Liver (tissue), 9 donors: Measurements from ENCODE around the gene SLCO4A1. TPM values are rescaled to one million over a fixed set of nuclear protein-coding genes. Genes with fewer than 3 reads are reported as not detected.

Experiments used
- DNase-seq: peaks from one replicate; pipeline ENCODE4 v3.0.0-alpha.2; 2017; ENCODE audit warnings: low spot score
- H3K27ac ChIP-seq, 2 donors: one replicate each; pipeline ENCODE4 v1.7.0; 2013; ENCODE audit warnings: inconsistent platforms in 2 of 2, low read length in 2 of 2, control low read depth in 1 of 2, low read depth in 1 of 2, mild to moderate bottlenecking in 1 of 2
- H3K27me3 ChIP-seq, 4 donors: one replicate each; pipeline versions ENCODE4 v1.6.1 to v1.7.0; 2013; ENCODE audit warnings: low read length in 3 of 4, inconsistent platforms in 1 of 4, mild to moderate bottlenecking in 1 of 4, moderate library complexity in 1 of 4; ENCODE audit not compliant: control insufficient read depth in 4 of 4, insufficient read depth in 4 of 4
- H3K36me3 ChIP-seq, 4 donors: one replicate each; pipeline versions ENCODE4 v1.6.1 to v1.7.0; 2013; ENCODE audit warnings: low read length in 3 of 4, mild to moderate bottlenecking in 3 of 4, low read depth in 1 of 4, moderate library complexity in 1 of 4; ENCODE audit not compliant: control insufficient read depth in 4 of 4, insufficient read depth in 3 of 4
- H3K4me1 ChIP-seq, 4 donors: one replicate each; pipeline versions ENCODE4 v1.6.1 to v1.7.0; 2013; ENCODE audit warnings: low read length in 3 of 4, mild to moderate bottlenecking in 3 of 4, moderate library complexity in 1 of 4; ENCODE audit not compliant: control insufficient read depth in 4 of 4, insufficient read depth in 4 of 4
- H3K4me3 ChIP-seq, 3 donors: one replicate each; pipeline versions ENCODE4 v1.6.1 to v1.7.0; 2013; ENCODE audit warnings: low read length in 3 of 3, control low read depth in 1 of 3, low read depth in 1 of 3, mild to moderate bottlenecking in 1 of 3
- H3K9ac ChIP-seq, 2 donors: one replicate each; pipeline ENCODE4 v1.7.0; 2013; ENCODE audit warnings: low read length in 2 of 2, mild to moderate bottlenecking in 2 of 2, moderate library complexity in 2 of 2, control low read depth in 1 of 2, low read depth in 1 of 2
- H3K9me3 ChIP-seq, 4 donors: one replicate each; pipeline versions ENCODE4 v1.6.1 to v1.7.0; 2013; ENCODE audit warnings: low read length in 3 of 4; ENCODE audit not compliant: control insufficient read depth in 4 of 4
- ATF3 ChIP-seq: IDR thresholded peaks from 2 replicates; pipeline ENCODE4 v1.6.1; 2016; ENCODE audit warnings: antibody characterized with exemption
- EGR1 ChIP-seq, 2 donors: IDR thresholded peaks; 2 replicates each; pipeline ENCODE4 v1.6.1; 2016 to 2018; ENCODE audit warnings: antibody characterized with exemption in 2 of 2, low read depth in 2 of 2
- FOXA1 ChIP-seq: IDR thresholded peaks from 2 replicates; pipeline ENCODE4 v1.6.1; 2016; ENCODE audit warnings: antibody characterized with exemption
- FOXA2 ChIP-seq: IDR thresholded peaks from 2 replicates; pipeline ENCODE4 v1.6.1; 2016; ENCODE audit warnings: antibody characterized with exemption
- GABPA ChIP-seq, 2 donors: IDR thresholded peaks in 1 of 2; conservative IDR thresholded peaks in 1 of 2; 2 replicates each; pipeline ENCODE4 v1.6.1; 2016; ENCODE audit warnings: antibody characterized with exemption in 2 of 2, mild to moderate bottlenecking in 1 of 2, moderate library complexity in 1 of 2
- HNF4A ChIP-seq, 2 donors: conservative IDR thresholded peaks; 2 replicates each; pipeline ENCODE4 v1.6.1; 2016; ENCODE audit warnings: antibody characterized with exemption in 2 of 2, mild to moderate bottlenecking in 2 of 2
- HNF4G ChIP-seq: IDR thresholded peaks from 2 replicates; pipeline ENCODE4 v1.6.1; 2016; ENCODE audit warnings: antibody characterized with exemption
- JUND ChIP-seq, 2 donors: IDR thresholded peaks; 2 replicates each; pipeline ENCODE4 v1.6.1; 2016; ENCODE audit warnings: antibody characterized with exemption in 2 of 2
- MAX ChIP-seq: IDR thresholded peaks from 2 replicates; pipeline ENCODE4 v1.6.1; 2016; ENCODE audit warnings: antibody characterized with exemption
- NR2F2 ChIP-seq: IDR thresholded peaks from 2 replicates; pipeline ENCODE4 v1.6.1; 2016; ENCODE audit warnings: antibody characterized with exemption
- RAD21 ChIP-seq, 2 donors: IDR thresholded peaks; 2 replicates each; pipeline ENCODE4 v1.6.1; 2016; ENCODE audit warnings: antibody characterized with exemption in 2 of 2, mild to moderate bottlenecking in 2 of 2
- REST ChIP-seq: IDR thresholded peaks from 2 replicates; pipeline ENCODE4 v1.6.1; 2016; ENCODE audit warnings: antibody characterized with exemption, mild to moderate bottlenecking
- RXRA ChIP-seq, 2 donors: IDR thresholded peaks; 2 replicates each; pipeline ENCODE4 v1.6.1; 2017 to 2018; ENCODE audit warnings: antibody characterized with exemption in 2 of 2, mild to moderate bottlenecking in 1 of 2
- TAF1 ChIP-seq: conservative IDR thresholded peaks from 2 replicates; pipeline ENCODE4 v1.6.1; 2016; ENCODE audit warnings: antibody characterized with exemption, mild to moderate bottlenecking
- YY1 ChIP-seq: IDR thresholded peaks from 2 replicates; pipeline ENCODE4 v1.6.1; 2016; ENCODE audit warnings: antibody characterized with exemption, mild to moderate bottlenecking
- ZBTB33 ChIP-seq: IDR thresholded peaks from 2 replicates; pipeline ENCODE4 v1.6.1; 2016; ENCODE audit warnings: antibody characterized with exemption
- WGBS: extraction: QIAGEN DNeasy Blood & Tissue Kit; methylation state at CpG from one replicate; pipeline ENCODE4 v1.1.7; 2013; 5-methylcytosine and 5-hydroxymethylcytosine counted together
- polyA plus RNA-seq, 2 donors: library from polyadenylated mRNA; stranded (reverse) in 1 of 2; unstranded in 1 of 2; fragments of 200-250 nt in 1 of 2; fragments of >200 nt in 1 of 2; fragmentation: Nextera tagmentation in 1 of 2; extraction: Ambion mirVana in 1 of 2; gene quantifications; one replicate each; pipeline versions ENCODE4 v1.2.1 to v1.2.3, GENCODE V29; 2013 to 2015
- total RNA-seq, 2 donors: library from RNA; depleted of rRNA; stranded (reverse); fragments of >200 nt; gene quantifications; one replicate each; pipeline ENCODE4 v1.2.3, GENCODE V29; 2014
- donor health status: healthy.
- donor health status: healthy.
- donor health status: healthy.
- donor health status: healthy.
- donor health status: healthy.

The SLCO4A1 gene
- total and polyA plus RNA-seq, 4 donors: 1.3 to 4.3 (median 2.6) TPM

- Histone ChIP-seq H3K9me3 (no peaks in the 10 kb centered on the region), H3K27me3 (peaks cover 0 to 3% (median 1%) of the 10 kb centered on the region in 4 donors), H3K36me3 (no peaks in the 10 kb centered on the region), H3K9ac (no peak overlapping the region), H3K27ac (no peak overlapping the region), H3K4me1 (peaks cover 0 to under 1% (median 0%) of the 10 kb centered on the region in 4 donors), H3K4me3 (no peak overlapping the region)
- 70% methylated on average over 18 of the region's 18 CpGs for WGBS
- DNase-seq: no peak
- TF ChIP-seq HNF4A (conservative IDR thresholded peaks at IDR 0.05) (no peak), REST (no peak), RXRA (IDR thresholded peaks at IDR 0.05) (no peak), ATF3 (no peak), GABPA (IDR thresholded peaks at IDR 0.05 in 1 of 2, conservative IDR thresholded peaks at IDR 0.05 in 1 of 2) (no peak), EGR1 (IDR thresholded peaks at IDR 0.05; ENCODE audit: low read depth in 2 of 2) (no peak)
Measured at GRCh38 chr20:62596486-62596885, 45.8 kb upstream of the SLCO4A1 start.

GRCh38 chr20:62596921-62597320 is 45.4 kb upstream of the SLCO4A1 start:
- DNase-seq: no peak
- Histone ChIP-seq H3K9ac (no peak overlapping the region), H3K27ac (no peak overlapping the region), H3K36me3 (no peaks in the 10 kb centered on the region), H3K9me3 (no peaks in the 10 kb centered on the region), H3K27me3 (peaks cover 0 to 3% (median 1%) of the 10 kb centered on the region in 4 donors), H3K4me3 (no peak overlapping the region), H3K4me1 (peaks cover 0 to 5% (median 0%) of the 10 kb centered on the region in 4 donors)
- 77% methylated on average over 10 of the region's 10 CpGs for WGBS
- TF ChIP-seq HNF4G (no peak), FOXA1 (no peak), NR2F2 (no peak), RXRA (IDR thresholded peaks at IDR 0.05) (no peak), HNF4A (conservative IDR thresholded peaks at IDR 0.05) (no peak), RAD21 (IDR thresholded peaks at IDR 0.05) (no peak), FOXA2 (no peak)

GRCh38 chr20:62597416-62598115 is 44.7 kb upstream of the SLCO4A1 start:
- Histone ChIP-seq H3K27me3 (peaks cover 0 to 3% (median 1%) of the 10 kb centered on the region in 4 donors), H3K9ac (no peak overlapping the region), H3K36me3 (no peaks in the 10 kb centered on the region), H3K27ac (no peak overlapping the region), H3K4me3 (no peak overlapping the region), H3K9me3 (no peaks in the 10 kb centered on the region), H3K4me1 (peaks cover 0 to 6% (median 1%) of the 10 kb centered on the region in 4 donors)
- DNase-seq: no peak
- no peak for TF ChIP-seq FOXA1
- TF ChIP-seq HNF4G: no peak
- no peak for TF ChIP-seq FOXA2
- TF ChIP-seq RAD21 (IDR thresholded peaks at IDR 0.05): no peak
- no peak for TF ChIP-seq HNF4A (conservative IDR thresholded peaks at IDR 0.05)
- TF ChIP-seq TAF1: no peak
- no peak for TF ChIP-seq ZBTB33
- no peak for TF ChIP-seq JUND (IDR thresholded peaks at IDR 0.05)
- no peak for TF ChIP-seq MAX
- no peak for TF ChIP-seq REST
- TF ChIP-seq EGR1 (IDR thresholded peaks at IDR 0.05; ENCODE audit: low read depth in 2 of 2): no peak
- no peak for TF ChIP-seq YY1
- no peak for TF ChIP-seq ATF3
- 78% methylated on average over 15 of the region's 15 CpGs for WGBS
